K562 (cell line): Measurements from ENCODE around the gene PRICKLE3. TPM values are rescaled to one million over a fixed set of nuclear protein-coding genes. Genes with fewer than 3 reads are reported as not detected.
A peak's percentile ranks its signal among the peaks of the same experiment; 100 is the strongest.

Source experiments
- ATAC-seq: fragments of 200-7000 bp; cut with Tn5 transposase; 3 replicates; pipeline ENCODE4 v1.9.1; 2020; ENCODE audit warnings: moderate library complexity
- BruUV-seq: library from RNA; stranded (reverse); fragments of 400-500 nt; replicated peaks from 2 replicates; lab custom pipeline; 2021; lab: Mats Ljungman, UMichigan
- CTCF ChIA-PET: fragments of 300-600 bp; formaldehyde crosslinking; extraction: SDS; loops from one replicate; lab custom pipeline; 2021; ENCODE audit warnings: low intra/inter-chr PET ratio; lab: Yijun Ruan, JAX
- POLR2A ChIA-PET: fragments of 300-600, 350-650 bp; sonication (Branson Sonifier 250); formaldehyde crosslinking; extraction: SDS; loops from one replicate; lab custom pipeline; 2021; ENCODE audit warnings: antibody characterized with exemption, inconsistent platforms; lab: Yijun Ruan, JAX
- DNase-seq, 4 experiments: peaks; one replicate each; pipeline versions ENCODE4 v3.0.0 to v3.0.0-alpha.2; 2011 to 2018; ENCODE audit warnings: low spot score in 3 of 4, mixed read lengths in 3 of 4; ENCODE audit errors: extremely low read depth in 1 of 4
- FAIRE-seq: peaks from 2 replicates; lab custom pipeline; 2011; peaks lifted over from hg19 to GRCh38; lab: Jason Lieb, UNC
- H2AFZ ChIP-seq: 2 replicates; pipeline ENCODE4 v1.6.0; 2011; ENCODE audit warnings: low read depth, low read length, control low read depth, inconsistent platforms
- H3K27ac ChIP-seq: fragments of 200-600 bp; 3 replicates; pipeline ENCODE4 v1.8.0; 2011; ENCODE audit warnings: low read depth, mild to moderate bottlenecking, control low read depth, inconsistent platforms, low read length, moderate library complexity, mixed read lengths; ENCODE audit errors: extremely low read depth
- H3K27me3 ChIP-seq, 2 experiments: fragments of 300-600 bp in 1 of 2; 2 replicates in 1 of 2; 3 replicates in 1 of 2; pipeline versions ENCODE4 v1.6.0 to v1.8.0; 2011; ENCODE audit warnings: inconsistent platforms in 2 of 2, low read length in 2 of 2, mild to moderate bottlenecking in 1 of 2, mixed read lengths in 1 of 2, moderate library complexity in 1 of 2; ENCODE audit not compliant: control insufficient read depth in 2 of 2, insufficient read depth in 2 of 2
- H3K36me3 ChIP-seq: fragments of 300-600 bp; 3 replicates; pipeline ENCODE4 v1.8.0; 2011; ENCODE audit warnings: mild to moderate bottlenecking, low read length, inconsistent platforms; ENCODE audit not compliant: control insufficient read depth, insufficient read depth
- H3K4me1 ChIP-seq, 2 experiments: fragments of 200-600 bp in 1 of 2; replicated peaks in 1 of 2; 2 replicates in 1 of 2; 3 replicates in 1 of 2; pipeline versions ENCODE4 v1.5.1 to v1.8.0; 2011; ENCODE audit warnings: inconsistent platforms in 2 of 2, low read length in 2 of 2, mild to moderate bottlenecking in 1 of 2, mixed read lengths in 1 of 2, moderate library complexity in 1 of 2; ENCODE audit not compliant: control insufficient read depth in 2 of 2, insufficient read depth in 2 of 2
- H3K4me2 ChIP-seq: 2 replicates; pipeline ENCODE4 v1.6.1; 2011; ENCODE audit warnings: low read length, control low read depth, inconsistent platforms, mixed read lengths; ENCODE audit not compliant: insufficient read depth
- H3K4me3 ChIP-seq: fragments of 200-600 bp; sonication (generic), shearing (Covaris generic); 2 replicates; pipeline ENCODE4 v1.5.1; 2016; ENCODE audit warnings: control low read depth, inconsistent platforms
- H3K79me2 ChIP-seq: fragments of 200-600 bp; 3 replicates; pipeline ENCODE4 v1.8.0; 2011; ENCODE audit warnings: low read length, inconsistent platforms; ENCODE audit not compliant: control insufficient read depth, insufficient read depth
- H3K9ac ChIP-seq, 2 experiments: 2 replicates each; pipeline versions ENCODE4 v1.6.0 to v1.6.1; 2011; ENCODE audit warnings: low read depth in 2 of 2, low read length in 2 of 2, control low read depth in 1 of 2, inconsistent platforms in 1 of 2, mild to moderate bottlenecking in 1 of 2, mixed read lengths in 1 of 2; ENCODE audit not compliant: insufficient read depth in 1 of 2
- H3K9me1 ChIP-seq: one replicate; pipeline ENCODE4 v1.6.0; 2011; ENCODE audit warnings: inconsistent platforms, mild to moderate bottlenecking, low read length, moderate library complexity; ENCODE audit not compliant: control insufficient read depth, insufficient read depth
- H3K9me3 ChIP-seq: replicated peaks from 2 replicates; pipeline ENCODE4 v1.5.1; 2011; ENCODE audit warnings: low read depth, low read length, inconsistent platforms; ENCODE audit not compliant: control insufficient read depth, insufficient read depth
- H4K20me1 ChIP-seq: replicated peaks from 2 replicates; pipeline ENCODE4 v1.6.1; 2011; ENCODE audit warnings: low read length, inconsistent platforms, mixed read lengths; ENCODE audit not compliant: control insufficient read depth, insufficient read depth
- BCLAF1 ChIP-seq, 2 experiments: fragments of 450-650 bp in 1 of 2; IDR thresholded peaks; 2 replicates each; pipeline ENCODE4 v1.6.1; 2011 to 2017; ENCODE audit warnings: low read depth in 2 of 2, antibody characterized with exemption in 1 of 2, borderline replicate concordance in 1 of 2, low read length in 1 of 2, mild to moderate bottlenecking in 1 of 2, mixed read lengths in 1 of 2; ENCODE audit not compliant: control insufficient read depth in 1 of 2
- CEBPB ChIP-seq: fragments of 450-650 bp; IDR thresholded peaks from 2 replicates; pipeline ENCODE4 v1.6.1; 2016; ENCODE audit warnings: missing genetic modification characterization, missing compliant biosample characterization
- CEBPG ChIP-seq, 3 experiments: fragments of 200-800 bp in 1 of 3; sonication (Bioruptor generic) in 1 of 3; sonication (generic) in 1 of 3; formaldehyde crosslinking in 1 of 3; IDR thresholded peaks in 2 of 3; conservative IDR thresholded peaks in 1 of 3; 2 replicates each; pipeline versions ENCODE4 v1.6.1 to v1.8.0; 2016 to 2022; ENCODE audit warnings: missing compliant biosample characterization in 2 of 3, missing genetic modification characterization in 2 of 3, mild to moderate bottlenecking in 1 of 3, missing genetic modification reagents in 1 of 3
- ERF ChIP-seq: fragments of 450-650 bp; formaldehyde crosslinking; IDR thresholded peaks from 2 replicates; pipeline ENCODE4 v1.4.0; 2020; ENCODE audit warnings: mild to moderate bottlenecking, mixed read lengths
- FIP1L1 ChIP-seq: fragments of 200-400 bp; formaldehyde crosslinking; IDR thresholded peaks from 2 replicates; pipeline ENCODE4 v1.6.1; 2018; ENCODE audit warnings: mild to moderate bottlenecking, low read depth, low read length; ENCODE audit not compliant: poor library complexity, severe bottlenecking
- HNRNPUL1 ChIP-seq: fragments of 200-400 bp; formaldehyde crosslinking; IDR thresholded peaks from 2 replicates; pipeline ENCODE4 v1.6.1; 2017; ENCODE audit warnings: low read length
- IRF1 ChIP-seq: sonication (generic); formaldehyde crosslinking; IDR thresholded peaks from 2 replicates; pipeline ENCODE4 v1.8.0; 2022; ENCODE audit warnings: missing genetic modification reagents, mild to moderate bottlenecking, borderline replicate concordance
- ZNF3 ChIP-seq: fragments of 250-450 bp; sonication (Bioruptor Pico); IDR thresholded peaks from 2 replicates; pipeline ENCODE4 v1.5.0; 2021; ENCODE audit warnings: mild to moderate bottlenecking, moderate library complexity
- ZNF384 ChIP-seq: IDR thresholded peaks from 2 replicates; pipeline ENCODE4 v1.6.1; 2012; ENCODE audit warnings: low read depth, low read length, improper control_type of control experiment
- WGBS: fragments of 100-300 bp; shearing (Covaris generic); methylation state at CpG from one replicate; pipeline ENCODE4 v1.1.6; 2016; ENCODE audit warnings: low coverage, mixed read lengths; ENCODE audit not compliant: insufficient coverage; ENCODE audit errors: missing lambda C conversion rate; 5-methylcytosine and 5-hydroxymethylcytosine counted together
- in situ Hi-C: fragments of 300-500 bp; cut with MboI; formaldehyde crosslinking; loops from 4 replicates; pipeline ENCODE4 v1.15.0; 2018; ENCODE audit warnings: inconsistent platforms, mixed read lengths
- intact Hi-C: fragments of 100-400 bp; cut with micrococcal nuclease; formaldehyde crosslinking; loops from 2 replicates; pipeline ENCODE4 v1.14.2; 2022
- polyA plus RNA-seq, 8 experiments: library from polyadenylated mRNA; depleted of rRNA in 4 of 8; stranded (reverse) in 5 of 8; unstranded in 3 of 8; fragments of >200 nt; fragmentation: Nextera tagmentation in 2 of 8; fragmentation: Illumina TruSeq in 1 of 8; extraction: Ambion mirVana in 2 of 8; extraction: Trizol in 1 of 8; gene quantifications; 2 replicates each; pipeline versions ENCODE4 v1.2.1 to v1.2.3, GENCODE V29; 2011 to 2014; ENCODE audit warnings: inconsistent platforms in 1 of 8, missing spikeins in 1 of 8
- total RNA-seq, 7 experiments: library from RNA; depleted of rRNA in 6 of 7; stranded (reverse); fragments of >200 nt in 6 of 7; fragmentation: Illumina TruSeq in 2 of 7; extraction: Trizol in 2 of 7; gene quantifications; 2 replicates each; pipeline versions ENCODE4 v1.2.1 to v1.2.3, GENCODE V29; 2011 to 2021; ENCODE audit warnings: low replicate concordance in 1 of 7
- TF ChIP-seq, protein P1 (sequence below): fragments of 250-450 bp; sonication (Bioruptor Pico); IDR thresholded peaks from 2 replicates; pipeline ENCODE4 v1.8.0; 2022; ENCODE audit warnings: inconsistent platforms

Gene PRICKLE3
- total and polyA plus RNA-seq, 9 of the 15 experiments (the other 6 are each of a cell fraction or from before 2014, with no cell fraction given), result 1.1 to 44.3 (median 14.0) TPM

- H4K20me1 ChIP-seq, result no peaks in the 10 kb centered on the region
- peaks cover 4 to 21% of the 10 kb centered on the region in 2 experiments; a peak in 4 of 5 replicates for H3K4me1 ChIP-seq
- H3K79me2 ChIP-seq, result peaks cover 33% of the 10 kb centered on the region
- WGBS, result 86% methylated on average over 1 of the region's 1 CpG
- TF ChIP-seq IRF1 (CRISPR knock-in tag), result no peak
- TF ChIP-seq CEBPG (CRISPR knock-in tag; IDR thresholded peaks at IDR 0.05), result no peak
- peak in 1 of 2 experiments; percentile 68; a peak in 2 of 4 replicates for TF ChIP-seq CEBPG (tag; conservative IDR thresholded peaks at IDR 0.05 in 1 of 2, IDR thresholded peaks at IDR 0.05 in 1 of 2)
- no peak for TF ChIP-seq BCLAF1 (IDR thresholded peaks at IDR 0.05; ENCODE audit: borderline replicate concordance in 1 of 2, control insufficient read depth in 1 of 2, low read depth in 2 of 2, low read length in 1 of 2)
- TF ChIP-seq CEBPB (tag), result peak; percentile 79
- TF ChIP-seq ERF (CRISPR knock-in tag), result no peak
- TF ChIP-seq ZNF3 (CRISPR knock-in tag), result no peak
- no peak for TF ChIP-seq ZNF384
- no peak for TF ChIP-seq FIP1L1
- TF ChIP-seq, protein P1, sequence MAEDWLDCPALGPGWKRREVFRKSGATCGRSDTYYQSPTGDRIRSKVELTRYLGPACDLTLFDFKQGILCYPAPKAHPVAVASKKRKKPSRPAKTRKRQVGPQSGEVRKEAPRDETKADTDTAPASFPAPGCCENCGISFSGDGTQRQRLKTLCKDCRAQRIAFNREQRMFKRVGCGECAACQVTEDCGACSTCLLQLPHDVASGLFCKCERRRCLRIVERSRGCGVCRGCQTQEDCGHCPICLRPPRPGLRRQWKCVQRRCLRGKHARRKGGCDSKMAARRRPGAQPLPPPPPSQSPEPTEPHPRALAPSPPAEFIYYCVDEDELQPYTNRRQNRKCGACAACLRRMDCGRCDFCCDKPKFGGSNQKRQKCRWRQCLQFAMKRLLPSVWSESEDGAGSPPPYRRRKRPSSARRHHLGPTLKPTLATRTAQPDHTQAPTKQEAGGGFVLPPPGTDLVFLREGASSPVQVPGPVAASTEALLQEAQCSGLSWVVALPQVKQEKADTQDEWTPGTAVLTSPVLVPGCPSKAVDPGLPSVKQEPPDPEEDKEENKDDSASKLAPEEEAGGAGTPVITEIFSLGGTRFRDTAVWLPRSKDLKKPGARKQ (CRISPR knock-in tag), result no peak
- no peak for TF ChIP-seq HNRNPUL1
- intact Hi-C loops, result no loop called here
- no peaks in the 10 kb centered on the region for H3K9me1 ChIP-seq
- no peak for FAIRE-seq
- no peaks in the 10 kb centered on the region; the same call in 1 of the 2 replicates for H3K9me3 ChIP-seq
- no peak overlapping the region for H3K4me3 ChIP-seq
- H3K4me2 ChIP-seq, result no peak overlapping the region
- POLR2A ChIA-PET, result no interaction called here
- ATAC-seq, result no peak
- H2AFZ ChIP-seq, result no peak overlapping the region
- DNase-seq, result no peak
- CTCF ChIA-PET, result no interaction called here
- no peak overlapping the region for H3K27ac ChIP-seq
- no TSS peak for BruUV-seq
- in situ Hi-C loops, result no loop called here
- no peak overlapping the region for H3K9ac ChIP-seq
- H3K36me3 ChIP-seq, result no peaks in the 10 kb centered on the region
- no peaks in the 10 kb centered on the region for H3K27me3 ChIP-seq
Measured at GRCh38 chrX:49153467-49153866, 32.7 kb downstream of the PRICKLE3 start.
